Measurements from ENCODE around the gene POSTN.
"Not testable (repeated sequence)": the region's sequence is repeated elsewhere in the genome, so short reads cannot be mapped to it uniquely, and the experiment has no call there.

POSTN gene

DNA sequence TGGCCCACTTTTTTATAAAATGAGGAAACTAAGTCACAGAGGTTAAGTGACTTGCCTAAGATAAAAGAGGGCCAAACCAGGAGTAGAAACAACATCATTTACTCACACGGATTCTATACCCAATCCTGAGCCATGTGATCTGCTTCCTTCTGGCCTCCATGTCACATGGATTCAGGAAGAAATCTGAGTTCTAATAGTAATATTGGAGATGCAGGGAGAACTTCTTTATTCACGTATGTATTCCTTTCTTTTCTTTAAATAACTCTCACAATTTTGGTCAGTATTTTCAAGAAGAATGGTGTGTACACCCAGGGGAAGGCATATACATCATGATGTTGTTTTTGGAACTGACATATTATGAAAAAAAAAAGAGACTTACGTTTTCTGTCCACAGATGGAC is 1.8 kb downstream of the POSTN start:
- no peak for DNase-seq

DNA sequence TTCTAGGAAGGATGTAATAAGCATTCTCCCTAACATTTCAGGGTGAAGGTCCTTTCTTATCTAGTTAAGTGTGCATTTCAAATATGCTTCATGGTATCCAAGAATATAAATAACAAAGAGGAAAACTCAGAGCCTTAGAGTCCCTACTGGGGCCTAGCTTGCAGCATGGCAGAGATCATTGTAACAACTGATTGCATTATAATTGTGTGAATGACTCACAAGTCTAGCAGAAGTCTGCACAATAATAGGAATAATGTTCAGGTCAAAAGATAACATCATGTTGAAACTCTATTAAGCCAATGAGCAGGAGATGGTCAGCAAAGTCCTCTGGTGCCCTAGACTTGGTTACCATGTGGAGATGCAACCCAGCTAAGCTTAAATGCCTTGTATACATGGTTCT is 3.4 kb downstream of the POSTN start:
- DNase-seq: no peak

DNA sequence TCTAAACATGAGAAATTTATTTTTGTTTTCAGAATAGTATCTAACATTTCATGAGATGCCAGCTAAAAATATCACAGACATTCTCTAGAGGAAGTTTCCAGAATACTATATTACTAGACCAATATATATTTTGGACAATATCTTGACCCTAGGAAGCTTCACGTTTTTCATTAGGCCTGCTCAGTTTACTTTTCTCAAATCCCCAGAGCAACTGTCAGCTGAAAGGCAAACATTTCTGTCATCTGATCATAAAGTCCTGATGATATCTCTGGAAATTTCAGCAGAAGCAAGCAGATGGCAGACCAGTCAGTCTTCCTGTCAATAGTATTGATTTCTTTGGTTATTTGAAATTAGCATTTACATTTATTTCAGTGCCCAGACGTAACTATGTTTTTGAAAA is 4.0 kb downstream of the POSTN start:
- no peak for DNase-seq

DNA sequence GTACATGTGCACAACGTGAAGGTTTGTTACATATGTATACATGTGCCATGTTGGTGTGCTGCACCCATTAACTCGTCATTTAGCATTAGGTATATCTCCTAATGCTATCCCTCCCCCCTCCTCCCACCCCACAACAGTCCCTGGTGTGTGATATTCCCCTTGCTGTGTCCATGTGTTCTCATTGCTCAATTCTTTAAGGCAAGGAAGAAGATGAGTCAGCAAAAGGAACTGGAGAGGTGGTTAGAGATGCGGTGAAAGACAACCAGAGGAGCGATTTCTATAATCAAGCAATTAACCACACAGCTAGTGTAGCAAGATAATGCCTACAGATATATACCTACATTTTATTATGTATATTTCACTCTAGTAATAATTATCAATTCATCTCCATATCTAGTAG is 9.2 kb downstream of the POSTN start:
- not testable (repeated sequence) for DNase-seq

- DNase-seq: no peak
Observed at GRCh38 chr13:37587236-37587635, 11.3 kb downstream of the POSTN start.

DNA sequence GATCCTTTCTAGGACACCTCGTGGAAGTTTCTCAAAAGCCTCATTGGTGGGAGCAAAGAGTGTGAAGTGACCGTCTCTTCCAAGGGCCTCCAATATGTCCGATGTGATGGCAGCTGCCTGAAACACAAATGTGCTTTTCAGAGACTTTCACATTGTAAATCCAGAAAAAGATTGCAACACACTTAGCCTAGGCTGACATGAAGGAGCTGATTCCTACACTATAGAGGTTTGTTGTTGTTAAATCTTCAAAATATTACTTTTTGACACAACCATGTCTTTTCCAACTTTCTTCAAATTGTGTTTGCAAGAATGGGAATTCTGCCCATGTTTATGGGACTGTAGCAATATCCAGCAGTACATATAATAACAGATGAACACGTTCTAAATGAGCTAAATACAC is 12.4 kb downstream of the POSTN start:
- no peak for DNase-seq

GRCh38 chr13:37585541-37585940 is 13.0 kb downstream of the POSTN start:
- DNase-seq: no peak

- DNase-seq: no peak
Observed at GRCh38 chr13:37576601-37577000, 22.0 kb downstream of the POSTN start.

GRCh38 chr13:37565425-37565824 is 33.1 kb downstream of the POSTN start:
- no peak for DNase-seq

DNA sequence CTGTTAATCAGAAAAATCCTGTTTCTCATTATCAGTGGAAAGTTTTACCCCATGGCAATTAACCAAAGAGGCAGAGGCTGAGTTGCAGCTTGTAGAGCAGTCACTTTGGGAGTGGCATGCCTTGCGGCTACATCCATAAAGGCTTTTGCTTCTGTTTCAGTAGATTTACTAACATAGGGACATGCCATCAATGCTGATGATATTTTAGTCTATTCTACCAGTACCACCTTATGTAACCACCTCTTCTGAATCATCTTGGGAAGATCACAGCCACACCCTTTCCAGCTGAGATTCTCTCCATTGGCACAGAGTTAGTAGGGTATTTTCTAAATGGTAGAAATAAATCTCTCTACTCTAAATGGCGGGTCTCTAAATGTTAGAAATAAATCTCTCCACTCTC is 37.5 kb downstream of the POSTN start:
- no peak for DNase-seq

DNA sequence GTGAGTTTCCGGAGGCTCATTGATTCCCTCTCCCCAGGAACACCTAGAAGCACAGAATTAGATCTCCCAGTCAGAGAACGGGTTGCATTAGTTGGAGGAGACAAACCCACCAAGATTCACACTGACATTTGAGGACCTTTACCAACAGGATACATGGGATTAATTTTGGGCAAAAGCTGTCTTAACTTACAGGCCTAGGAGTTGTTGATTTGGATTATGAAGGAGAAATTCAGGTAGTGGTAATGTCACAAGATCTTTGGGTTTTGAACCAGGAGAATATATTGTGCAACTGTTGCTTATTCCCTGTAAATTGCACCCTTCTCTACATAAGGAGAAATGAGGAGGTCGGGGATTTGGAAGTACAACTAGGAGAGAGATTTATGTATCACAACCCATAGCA is 38.0 kb downstream of the POSTN start:
- no peak for DNase-seq

DNA sequence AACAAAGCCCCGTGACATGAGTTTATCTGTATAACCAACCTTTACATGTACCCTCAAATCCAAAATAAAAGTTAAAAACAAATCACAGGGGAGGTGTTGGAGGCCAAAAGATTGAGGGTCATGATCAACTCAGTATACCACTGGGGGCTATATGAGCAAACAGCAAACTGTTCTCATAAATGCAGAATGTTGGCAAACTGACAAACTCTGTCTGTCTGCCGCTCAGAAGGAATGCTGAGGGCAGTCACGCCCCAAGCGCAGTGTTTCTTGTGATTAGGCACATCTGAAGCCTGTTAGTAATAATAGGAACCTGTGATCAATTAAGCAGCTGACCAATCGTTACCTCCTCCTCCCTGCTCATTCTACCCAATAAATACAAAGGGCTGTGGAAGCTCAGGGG is 39.8 kb downstream of the POSTN start:
- DNase-seq: not testable (repeated sequence)

DNA sequence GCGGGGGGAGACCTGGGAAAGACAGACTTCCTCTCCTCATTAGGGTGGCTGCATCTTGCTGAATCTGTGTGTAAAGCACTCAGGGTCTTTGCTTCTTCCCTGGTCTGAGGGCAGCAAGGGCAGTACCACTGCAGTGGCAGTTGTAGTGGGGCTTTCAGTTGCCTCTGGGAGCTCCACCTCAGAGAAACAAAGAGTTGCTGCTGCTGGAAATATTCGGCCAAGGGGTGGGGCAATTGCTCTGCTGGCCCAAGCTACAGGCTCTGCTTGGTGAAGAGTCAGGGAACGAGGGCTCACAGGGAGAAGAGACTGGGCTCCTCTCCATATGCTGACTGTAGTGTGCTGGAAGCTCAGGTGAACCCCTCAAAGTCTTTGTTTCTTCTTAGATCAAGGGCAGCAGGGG is 52.5 kb downstream of the POSTN start:
- no peak for DNase-seq

GRCh38 chr13:37544995-37545394 is 53.6 kb downstream of the POSTN start:
- DNase-seq: no peak

DNA sequence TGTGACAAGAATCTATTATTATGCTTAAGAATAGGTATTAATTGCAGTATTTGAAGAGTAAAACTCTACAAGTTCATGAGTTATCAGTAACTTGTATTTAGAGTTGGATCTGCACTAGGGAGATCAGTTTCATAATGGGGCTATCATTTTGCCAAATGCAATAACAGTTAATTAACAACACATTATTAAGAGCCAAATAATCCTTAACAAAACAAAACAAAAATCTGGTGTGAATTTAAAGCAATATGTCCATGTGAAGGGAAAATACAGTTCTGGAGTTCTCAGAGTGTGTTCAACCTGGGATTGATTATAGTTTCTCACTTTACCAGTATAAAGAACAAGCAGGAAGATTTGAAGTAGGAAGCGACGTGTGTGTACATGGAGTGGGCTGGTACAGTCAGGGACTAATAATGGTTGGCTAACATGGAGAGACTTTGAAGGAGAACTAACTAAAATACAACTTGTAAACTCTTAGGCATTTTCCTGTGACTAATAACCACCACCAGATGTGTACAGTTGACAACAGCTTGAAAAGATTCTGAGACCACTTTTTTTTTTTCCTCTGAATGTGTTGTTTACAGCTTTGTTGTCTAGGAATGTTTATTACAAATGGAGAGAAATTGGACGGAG is 58.5 kb downstream of the POSTN start:
- no peak for DNase-seq

DNA sequence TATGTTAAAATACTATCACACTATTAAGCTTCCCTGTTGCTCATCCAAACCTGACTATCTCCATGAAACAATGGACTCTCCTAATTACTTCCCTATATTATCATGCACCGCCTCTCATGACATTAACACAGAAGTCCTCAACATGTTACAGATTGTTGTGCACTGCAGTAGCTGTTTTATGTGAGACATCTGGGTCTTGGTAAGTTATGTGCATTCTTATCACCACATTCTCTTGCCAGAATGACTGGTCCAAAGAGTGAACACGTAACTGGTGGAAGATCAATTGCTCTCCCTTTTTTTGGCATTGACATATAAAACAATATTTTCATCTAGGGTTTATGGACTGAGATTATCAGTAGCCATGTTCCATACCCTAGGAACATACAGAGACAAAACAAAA is 59.4 kb downstream of the POSTN start:
- DNase-seq: no peak

DNA sequence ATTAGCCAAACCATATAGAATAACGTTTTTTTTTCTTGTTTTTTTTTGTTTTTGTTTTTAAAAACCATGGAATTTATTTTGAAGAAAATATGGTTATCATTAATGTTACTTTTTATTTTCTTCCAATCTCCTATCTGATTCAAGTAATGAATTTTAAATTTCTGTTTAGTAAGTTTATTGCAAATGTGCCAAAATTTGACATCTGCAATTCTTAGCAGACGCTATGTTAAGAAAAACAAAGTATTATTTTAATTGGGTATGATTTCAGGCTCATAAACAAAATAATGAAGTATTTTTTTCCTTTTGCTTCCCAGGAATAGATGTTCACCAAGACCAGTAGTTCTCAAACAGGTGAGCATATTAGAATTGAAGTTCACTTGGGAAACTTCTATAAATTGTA is 63.1 kb downstream of the POSTN start:
- no peak for DNase-seq

GRCh38 chr13:37534676-37535075 is 63.9 kb downstream of the POSTN start:
- DNase-seq: no peak

DNA sequence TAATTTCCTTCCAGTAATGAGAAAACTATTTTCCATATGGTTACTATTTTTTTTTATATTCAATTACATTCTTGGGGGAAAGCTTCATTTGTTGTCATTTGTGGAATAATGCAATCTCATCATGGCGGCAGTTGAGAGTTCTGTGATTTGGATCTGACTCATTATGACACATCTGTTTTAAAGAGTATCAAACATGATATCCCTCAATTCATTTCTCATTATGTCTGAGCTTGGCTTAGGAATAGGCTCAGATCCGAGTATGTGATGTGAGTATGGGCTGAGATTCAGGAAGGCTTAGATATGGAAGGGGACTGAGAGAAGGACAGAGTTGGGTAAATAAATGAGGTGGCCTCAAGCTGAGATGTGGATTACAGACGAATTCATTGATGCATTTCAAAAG is 64.4 kb downstream of the POSTN start:
- no peak for DNase-seq

GRCh38 chr13:37531049-37531448 is 67.5 kb downstream of the POSTN start:
- no peak for DNase-seq

- DNase-seq: no peak
Observed at GRCh38 chr13:37529751-37530385, 68.7 kb downstream of the POSTN start.

GRCh38 chr13:37526710-37527473 is 71.7 kb downstream of the POSTN start:
- no peak for DNase-seq

- no peak for DNase-seq
Observed at GRCh38 chr13:37515226-37515625, 83.3 kb downstream of the POSTN start.
